ENCODE data around the gene FRMD4A.

FRMD4A gene

GRCh38 chr10:13637894-13638293, 692.8 kb downstream of the FRMD4A start:
- no peak for DNase-seq (ENCODE audit: low spot score)

- DNase-seq (ENCODE audit: low spot score): no peak
Measured at GRCh38 chr10:13637303-13637856, 693.3 kb downstream of the FRMD4A start.

DNA sequence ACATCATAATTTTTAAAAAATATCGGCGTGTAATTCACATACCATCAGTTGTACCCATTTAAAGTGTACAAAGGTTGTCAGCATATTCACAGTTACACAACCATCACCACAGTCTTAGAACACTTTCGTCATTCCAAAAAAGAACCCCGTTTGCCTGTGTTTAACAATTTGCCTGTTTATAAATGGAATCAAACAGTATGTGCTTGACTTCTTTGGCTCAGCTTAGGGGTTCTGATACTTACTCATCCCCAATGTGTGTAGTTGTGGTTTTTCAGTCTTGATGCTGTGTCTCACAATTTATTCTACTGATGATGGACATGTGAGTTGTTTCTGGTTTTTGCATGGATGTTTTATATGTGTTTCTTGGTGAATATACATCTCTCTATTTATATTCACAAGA, 693.9 kb downstream of the FRMD4A start:
- no peak for DNase-seq (ENCODE audit: low spot score)

DNA sequence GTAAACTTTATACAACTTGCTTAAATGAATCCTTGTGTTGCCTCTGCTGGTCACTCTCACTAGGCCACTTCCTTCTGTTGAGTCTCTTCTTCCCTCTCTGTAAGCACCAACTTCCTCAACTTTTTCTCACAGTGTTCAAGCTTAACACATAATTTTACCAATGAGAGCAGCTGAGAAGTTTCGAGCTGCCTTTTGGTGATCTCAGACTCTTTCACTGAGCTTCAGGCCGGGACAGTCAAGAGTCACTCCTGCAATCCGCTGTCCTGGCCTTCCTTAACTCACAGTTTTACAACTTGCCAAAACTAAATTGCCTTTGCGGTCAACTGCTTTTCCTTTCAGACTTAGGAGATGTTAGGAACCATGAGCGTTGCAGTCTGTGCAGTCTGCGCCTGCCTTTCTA, 696.5 kb downstream of the FRMD4A start:
- no peak for DNase-seq (ENCODE audit: low spot score)

DNA sequence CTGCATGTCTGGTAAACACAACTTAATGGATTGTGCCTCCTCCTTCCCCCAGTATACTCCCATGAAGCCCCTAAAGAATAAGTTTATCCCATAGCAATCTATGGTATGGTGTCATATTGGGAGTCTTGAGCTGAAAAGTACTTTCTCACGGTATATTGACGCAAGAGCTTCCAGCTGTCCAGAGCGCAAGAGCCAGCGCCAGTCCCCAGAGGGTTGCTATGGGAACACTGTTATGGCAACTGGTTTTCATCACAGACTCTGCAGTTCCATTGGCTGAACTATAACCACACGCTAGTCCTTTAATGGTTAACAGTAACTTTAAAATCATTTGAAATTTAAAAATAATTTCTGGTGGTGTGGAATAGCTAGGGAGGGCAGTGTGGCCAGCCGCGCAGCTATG, 697.0 kb downstream of the FRMD4A start:
- DNase-seq (ENCODE audit: low spot score): no peak

- no peak for DNase-seq (ENCODE audit: low spot score)
Measured at GRCh38 chr10:13632884-13633440, 697.8 kb downstream of the FRMD4A start.

- no peak for DNase-seq (ENCODE audit: low spot score)
Measured at GRCh38 chr10:13632440-13632839, 698.3 kb downstream of the FRMD4A start.

- DNase-seq (ENCODE audit: low spot score): no peak
Measured at GRCh38 chr10:13631594-13631993, 699.1 kb downstream of the FRMD4A start.

DNA sequence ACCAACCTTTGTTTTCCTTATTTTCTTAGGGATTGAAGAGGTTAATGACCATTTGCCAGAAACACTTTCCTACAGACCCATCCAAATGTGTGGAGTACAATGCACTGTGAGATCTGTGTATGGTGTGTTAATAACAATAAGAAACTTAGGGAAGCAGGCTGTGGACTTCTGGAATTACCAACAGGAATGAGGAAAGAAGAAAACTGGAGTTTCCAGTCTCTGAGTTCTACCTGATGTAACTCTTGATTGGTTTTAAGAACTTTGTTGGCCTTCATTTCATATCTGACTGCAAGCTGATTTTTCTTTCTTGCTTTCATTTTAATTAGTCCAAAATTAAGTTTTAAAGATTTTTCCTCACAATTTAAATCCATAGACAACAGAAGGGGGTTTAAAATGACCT, 700.5 kb downstream of the FRMD4A start:
- no peak for DNase-seq (ENCODE audit: low spot score)

GRCh38 chr10:13629116-13629515, 701.6 kb downstream of the FRMD4A start:
- DNase-seq (ENCODE audit: low spot score): no peak

GRCh38 chr10:13628661-13629060, 702.1 kb downstream of the FRMD4A start:
- no peak for DNase-seq (ENCODE audit: low spot score)

- peak; percentile 8 for DNase-seq (ENCODE audit: low spot score)
Measured at GRCh38 chr10:13627459-13628310, 703.0 kb downstream of the FRMD4A start.

DNA sequence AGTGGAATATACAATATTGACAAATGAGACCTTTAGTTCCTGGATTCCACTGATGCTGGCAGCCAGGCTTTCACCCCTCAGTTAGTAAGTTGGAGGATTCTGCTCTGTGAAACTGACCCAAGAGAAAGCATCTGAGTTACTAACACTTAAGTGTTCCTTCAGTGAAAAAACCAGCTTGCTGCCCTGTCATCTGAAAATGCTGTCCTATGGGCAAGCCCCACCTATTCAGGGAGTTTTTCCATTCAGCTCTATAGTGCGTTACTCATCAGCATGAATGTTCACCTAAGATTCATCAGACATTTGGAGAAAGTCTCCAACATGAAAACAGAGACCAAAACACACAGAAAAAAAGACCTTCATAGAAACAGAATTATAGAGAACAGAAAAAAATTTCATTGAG, 706.1 kb downstream of the FRMD4A start:
- no peak for DNase-seq (ENCODE audit: low spot score)

DNA sequence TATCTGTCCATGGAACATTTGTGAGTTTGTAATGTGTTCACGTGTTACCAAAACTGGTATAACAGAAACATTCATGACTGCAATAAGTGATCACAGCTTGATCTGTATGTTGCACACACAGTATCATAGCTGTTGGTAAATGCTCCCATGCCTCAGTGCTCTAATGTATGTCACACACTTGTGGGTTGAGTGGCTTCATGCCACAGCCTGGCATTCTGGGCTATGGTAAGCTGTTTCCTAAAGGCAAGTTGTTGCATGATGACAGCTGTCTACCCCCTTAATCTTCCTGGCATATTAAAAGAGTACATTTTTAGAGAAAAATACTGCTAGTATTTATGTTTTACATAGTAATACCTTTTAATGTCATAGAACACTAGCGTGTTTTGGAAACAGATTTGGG, 708.8 kb downstream of the FRMD4A start:
- no peak for DNase-seq (ENCODE audit: low spot score)

- DNase-seq (ENCODE audit: low spot score): no peak
Measured at GRCh38 chr10:13617116-13617515, 713.6 kb downstream of the FRMD4A start.

DNA sequence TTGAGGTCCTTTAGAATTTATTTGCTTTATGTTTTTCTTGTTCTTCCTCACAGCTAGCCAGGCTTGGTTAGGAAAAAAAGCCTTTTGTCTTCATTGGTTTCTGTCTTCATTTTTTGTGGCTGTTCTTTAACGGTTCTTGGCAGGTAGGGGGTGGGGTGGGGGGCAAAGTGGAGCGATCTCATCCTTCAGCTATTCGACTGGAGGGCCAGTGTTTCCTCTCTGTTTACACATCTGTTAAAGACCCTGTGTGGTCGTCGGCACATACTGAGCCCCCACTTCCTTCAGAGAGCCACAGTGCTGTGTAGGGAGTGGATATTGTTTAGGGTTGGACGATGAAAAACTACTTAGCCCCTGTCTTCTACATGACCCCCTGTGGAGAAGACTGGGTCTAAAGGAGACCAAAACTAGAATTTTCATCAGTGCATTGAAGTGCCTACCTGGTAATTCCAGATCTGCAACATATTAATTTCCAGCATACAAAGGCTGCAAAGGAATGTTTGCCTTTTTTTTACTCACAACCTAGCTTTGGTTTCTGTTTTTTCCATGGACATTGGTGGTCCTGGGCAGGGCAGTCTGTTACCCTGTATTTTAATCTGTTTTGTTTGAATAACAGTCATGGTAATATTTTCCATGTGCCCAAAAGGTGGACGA, 714.9 kb downstream of the FRMD4A start:
- DNase-seq (ENCODE audit: low spot score): no peak

DNA sequence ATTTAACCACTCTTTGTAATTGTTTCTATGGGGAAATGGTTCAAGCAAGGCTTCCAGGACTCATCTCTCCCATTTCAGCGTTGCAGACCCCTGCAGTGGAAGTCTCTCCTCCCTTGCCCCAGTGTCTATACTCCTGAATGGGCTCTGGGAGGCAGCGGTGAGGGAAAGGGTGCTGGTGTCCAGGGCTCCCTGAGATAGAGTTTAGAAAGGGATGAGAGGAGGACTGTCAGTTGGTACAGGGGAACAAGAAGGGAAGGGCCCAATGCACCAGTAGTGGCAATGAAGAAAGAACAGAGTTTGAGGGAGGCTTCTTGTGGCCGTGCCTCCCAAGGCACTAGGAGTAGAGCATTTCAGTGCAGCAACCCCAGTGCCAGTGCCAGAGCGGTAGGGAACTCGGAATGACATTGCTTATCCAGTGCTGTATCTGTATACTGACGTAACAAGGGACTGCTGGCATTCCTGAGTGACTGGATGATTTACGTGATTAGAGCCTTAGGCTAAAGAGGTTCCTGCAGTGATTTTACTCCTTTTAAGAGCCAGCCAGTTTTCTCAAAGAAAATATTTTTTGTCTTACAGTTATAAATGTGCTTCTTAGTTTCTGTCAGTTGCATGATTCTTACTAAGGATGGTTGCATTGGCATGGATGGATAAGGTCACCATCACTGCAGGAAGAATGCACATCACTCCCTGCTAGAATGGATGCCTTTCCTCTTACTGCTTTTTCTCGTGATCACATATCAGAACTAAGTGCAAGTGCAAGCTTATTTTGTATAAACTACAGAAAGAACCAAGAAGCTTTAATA, 716.0 kb downstream of the FRMD4A start:
- DNase-seq (ENCODE audit: low spot score): no peak

DNA sequence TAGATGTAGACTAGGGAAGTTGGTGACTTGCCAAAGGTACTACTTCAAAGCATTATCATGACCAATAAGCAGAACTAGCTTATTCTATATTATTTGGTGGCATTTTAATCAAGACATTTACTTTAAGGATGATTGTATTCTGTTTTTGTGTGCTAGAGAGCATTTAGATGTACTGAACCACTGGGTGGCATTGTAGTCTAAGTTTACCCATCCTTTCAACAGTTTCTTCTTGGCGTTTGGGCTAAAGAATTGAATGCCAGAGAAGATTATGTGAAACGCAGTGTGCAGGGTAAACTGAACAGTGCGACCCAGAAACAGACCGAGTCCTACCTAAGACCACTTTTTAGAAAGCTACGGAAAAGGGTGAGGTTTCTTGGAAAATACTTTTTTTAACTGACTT, 717.2 kb downstream of the FRMD4A start:
- no peak for DNase-seq (ENCODE audit: low spot score)

DNA sequence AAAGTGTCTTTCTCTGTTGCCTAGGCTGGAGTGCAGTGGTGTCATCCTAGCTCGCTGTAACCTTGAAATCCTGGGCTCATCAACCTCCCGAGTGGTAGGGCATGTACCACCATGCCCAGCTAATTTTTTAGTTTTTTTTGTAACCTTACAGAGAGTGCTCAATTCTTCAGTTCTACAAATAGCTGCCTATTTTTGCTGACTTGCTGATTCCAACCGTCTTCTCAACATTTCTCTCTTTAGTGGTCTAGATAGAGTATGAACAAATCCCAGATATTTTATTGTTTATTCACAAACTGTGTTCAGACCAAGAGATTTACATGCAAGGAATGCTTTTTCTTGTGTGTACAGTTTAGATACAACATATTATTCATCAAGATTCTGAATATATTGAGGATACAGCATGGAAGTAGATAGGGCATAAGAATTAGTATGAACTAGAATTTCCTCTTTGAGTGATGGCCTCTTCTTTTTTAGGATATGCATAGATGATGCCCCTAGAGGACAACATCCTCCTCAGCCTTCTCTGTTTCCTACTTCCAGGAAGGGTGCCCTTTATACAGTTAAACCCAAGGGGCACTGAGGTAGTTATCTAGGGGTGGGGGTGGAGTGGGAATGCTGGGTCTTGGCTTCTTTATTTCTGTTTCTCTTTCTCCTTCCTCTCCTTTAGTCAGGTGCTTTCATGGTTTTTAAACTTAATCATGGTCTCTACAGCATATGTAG, 717.9 kb downstream of the FRMD4A start:
- DNase-seq (ENCODE audit: low spot score): no peak

DNA sequence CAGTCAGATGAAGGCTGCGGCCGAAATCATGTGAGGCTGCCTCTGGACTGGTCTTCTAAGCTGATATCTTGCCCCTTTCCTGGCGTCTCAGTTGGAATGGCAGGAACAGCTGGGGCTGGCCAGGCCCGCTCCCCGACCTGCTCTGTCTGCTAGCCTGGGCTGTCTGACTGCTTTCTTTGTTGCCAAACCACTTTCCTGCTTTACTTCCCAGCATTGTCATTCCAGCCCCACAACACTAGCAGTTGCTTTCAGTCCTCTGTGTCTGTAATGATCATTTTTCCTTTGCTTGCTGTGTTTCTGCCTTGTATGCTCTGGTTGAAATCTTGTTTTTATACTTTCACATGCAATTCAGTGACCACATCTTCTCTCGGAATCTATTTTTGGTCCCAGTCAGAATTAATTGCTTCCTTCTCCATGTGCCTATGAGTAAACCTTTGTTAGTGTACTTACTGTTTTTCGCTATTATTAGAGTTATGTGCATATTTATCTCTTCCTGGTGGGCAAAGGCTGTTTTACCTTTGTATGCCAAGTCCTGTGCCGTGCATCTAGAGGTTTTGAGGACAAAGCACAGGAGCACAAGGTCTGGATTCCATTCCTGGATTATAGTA, 722.4 kb downstream of the FRMD4A start:
- DNase-seq (ENCODE audit: low spot score): no peak
